Upper lobe of left lung (tissue), 6 donors: Measurements from ENCODE around the gene LRRC74B. TPM values are rescaled to one million over a fixed set of nuclear protein-coding genes. Genes with fewer than 3 reads are reported as not detected.

ENCODE experiments used
- ATAC-seq, 2 donors: fragments of 200-7000 bp; cut with Tn5 transposase; one replicate each; pipeline ENCODE4 v1.9.1; 2022; ENCODE audit warnings: mild to moderate bottlenecking in 2 of 2, moderate library complexity in 2 of 2; ENCODE audit not compliant: low FRiP score in 2 of 2
- DNase-seq, 2 donors: peaks; one replicate each; pipeline ENCODE4 v3.0.0-alpha.2; 2019 to 2020
- H3K27ac ChIP-seq, 4 donors: fragments of 200-600 bp; sonication (generic); one replicate each; pipeline ENCODE4 v1.5.1; 2016 to 2019
- H3K27me3 ChIP-seq, 4 donors: fragments of 200-600 bp; sonication (generic); one replicate each; pipeline ENCODE4 v1.5.1; 2017 to 2019
- H3K36me3 ChIP-seq, 4 donors: fragments of 200-600 bp; sonication (generic); one replicate each; pipeline ENCODE4 v1.5.1; 2016 to 2019
- H3K4me1 ChIP-seq, 4 donors: fragments of 200-600 bp; sonication (generic); one replicate each; pipeline ENCODE4 v1.5.1; 2018 to 2019
- H3K4me3 ChIP-seq, 4 donors: fragments of 200-600 bp; sonication (generic); one replicate each; pipeline ENCODE4 v1.5.1; 2017 to 2019; ENCODE audit warnings: mild to moderate bottlenecking in 2 of 4, moderate library complexity in 1 of 4
- H3K9me3 ChIP-seq, 4 donors: fragments of 200-600 bp; sonication (generic); one replicate each; pipeline ENCODE4 v1.5.1; 2018 to 2019
- CTCF ChIP-seq, 6 experiments: fragments of 450-650 bp in 4 of 6; fragments of 200-600 bp in 2 of 6; sonication (generic) in 2 of 6; IDR thresholded peaks; one replicate each; pipeline ENCODE4 v1.5.1; 2016 to 2019; ENCODE audit warnings: antibody characterized with exemption in 6 of 6
- EP300 ChIP-seq, 4 donors: sonication (generic); formaldehyde crosslinking; IDR thresholded peaks; one replicate each; pipeline ENCODE4 v1.5.1; 2017; ENCODE audit warnings: antibody characterized with exemption in 4 of 4, control low read depth in 2 of 4
- POLR2A ChIP-seq, 4 donors: fragments of 450-650 bp; IDR thresholded peaks; one replicate each; pipeline ENCODE4 v1.5.1; 2016 to 2017; ENCODE audit warnings: antibody characterized with exemption in 4 of 4, mild to moderate bottlenecking in 2 of 4
- POLR2AphosphoS5 ChIP-seq, 2 donors: sonication (generic); formaldehyde crosslinking; IDR thresholded peaks; one replicate each; pipeline ENCODE4 v1.5.1; 2017; ENCODE audit warnings: antibody characterized with exemption in 2 of 2
- WGBS, 2 donors: methylation state at CpG; one replicate each; pipeline ENCODE4 v1.1.5; 2017 to 2018; 5-methylcytosine and 5-hydroxymethylcytosine counted together
- total RNA-seq, 6 donors: library from RNA; depleted of rRNA in 4 of 6; stranded (reverse); fragments of >200 nt in 4 of 6; gene quantifications; one replicate each; pipeline versions ENCODE4 v1.1.0 to v1.2.1, GENCODE V29; 2016 to 2021
- donor health status: DM: no; HTN: no; CAD: no; lungs with moderate emphysema.
- donor health status: DM: no; HTN: yes; CAD: no; lungs with severe emphysema.

LRRC74B gene
- total RNA-seq, 6 donors from 2014 or later, result 0.14 to 6.6 (median 3.2) TPM

DNA sequence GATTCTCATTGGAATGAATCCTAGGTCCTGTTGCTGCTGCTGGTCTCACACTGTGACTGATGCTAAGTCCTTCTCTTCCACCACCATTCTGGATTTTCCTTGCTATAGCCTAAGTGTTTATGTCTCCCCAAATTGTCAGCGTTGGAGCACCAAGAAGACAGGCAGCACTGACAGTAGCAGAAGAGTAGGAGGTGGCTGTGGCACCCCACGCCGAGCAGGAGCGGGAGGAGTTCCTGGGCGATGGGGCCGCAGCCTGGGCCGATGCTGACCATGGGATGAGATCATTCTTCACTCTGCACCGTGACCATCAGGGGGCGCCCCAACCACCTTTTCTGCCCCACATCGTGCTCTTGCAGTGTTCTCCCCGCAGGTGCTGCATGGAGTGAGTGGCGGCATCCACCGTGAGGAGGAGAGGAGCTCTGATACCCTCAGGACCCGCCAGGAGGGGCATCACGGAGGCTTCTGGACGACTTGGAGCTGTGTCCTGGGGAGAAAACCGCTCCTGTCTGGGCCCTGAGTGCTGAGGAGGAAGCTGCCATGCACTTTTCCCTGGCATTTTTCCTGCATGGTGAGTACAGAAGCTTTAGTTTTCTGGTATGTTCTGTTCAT, 57.0 kb downstream of the LRRC74B start:
- no peaks in the 10 kb centered on the region for H3K9me3 ChIP-seq
- ATAC-seq, result peak; percentile 91 to 92
- 1% methylated on average over 10 to 17 of the region's 17 CpGs for WGBS, 2 donors
- no peak overlapping the region for H3K27ac ChIP-seq
- H3K4me3 ChIP-seq, result no peak overlapping the region
- H3K4me1 ChIP-seq, result peaks cover 0 to 7% (median 4%) of the 10 kb centered on the region in 4 donors
- DNase-seq, result peak; percentile 54 to 82
- H3K36me3 ChIP-seq, result no peaks in the 10 kb centered on the region
- TF ChIP-seq EP300 (IDR thresholded peaks at IDR 0.05) (no peak), CTCF (IDR thresholded peaks at IDR 0.05) (peak; percentile 68 to 78 (median 72)), POLR2AphosphoS5 (IDR thresholded peaks at IDR 0.05) (no peak)
- H3K27me3 ChIP-seq, result no peaks in the 10 kb centered on the region

DNA sequence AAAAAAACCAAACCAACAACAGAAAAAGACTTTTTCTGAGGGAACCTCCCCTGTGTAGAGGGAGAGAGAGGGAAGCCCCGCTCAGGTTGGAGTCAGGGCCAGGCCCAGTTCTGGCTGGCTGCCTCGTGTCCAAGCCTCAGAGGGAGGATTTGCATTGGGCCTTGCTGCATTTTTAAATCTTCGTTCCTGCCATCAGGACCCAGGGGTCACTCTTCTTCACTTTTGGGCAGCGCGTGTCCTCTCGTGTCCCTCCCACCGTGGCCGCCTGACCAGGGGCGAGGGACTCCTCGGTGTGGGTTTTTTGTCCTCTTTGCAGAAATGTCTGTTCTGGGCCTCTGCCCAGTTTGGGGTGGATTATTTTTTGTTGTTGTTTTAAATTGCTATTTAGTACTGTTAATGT, 57.9 kb downstream of the LRRC74B start:
- Histone ChIP-seq H3K27ac (no peak overlapping the region), H3K27me3 (no peaks in the 10 kb centered on the region), H3K9me3 (no peaks in the 10 kb centered on the region), H3K36me3 (no peaks in the 10 kb centered on the region), H3K4me3 (no peak overlapping the region), H3K4me1 (peaks cover 0 to 7% (median 4%) of the 10 kb centered on the region in 4 donors)
- peak in 1 of 2 donors; percentile 43 for DNase-seq
- no peak for TF ChIP-seq EP300 (IDR thresholded peaks at IDR 0.05)
- ATAC-seq, result no peak
- 91 to 94% methylated on average over 10 of the region's 10 CpGs for WGBS, 2 donors

DNA sequence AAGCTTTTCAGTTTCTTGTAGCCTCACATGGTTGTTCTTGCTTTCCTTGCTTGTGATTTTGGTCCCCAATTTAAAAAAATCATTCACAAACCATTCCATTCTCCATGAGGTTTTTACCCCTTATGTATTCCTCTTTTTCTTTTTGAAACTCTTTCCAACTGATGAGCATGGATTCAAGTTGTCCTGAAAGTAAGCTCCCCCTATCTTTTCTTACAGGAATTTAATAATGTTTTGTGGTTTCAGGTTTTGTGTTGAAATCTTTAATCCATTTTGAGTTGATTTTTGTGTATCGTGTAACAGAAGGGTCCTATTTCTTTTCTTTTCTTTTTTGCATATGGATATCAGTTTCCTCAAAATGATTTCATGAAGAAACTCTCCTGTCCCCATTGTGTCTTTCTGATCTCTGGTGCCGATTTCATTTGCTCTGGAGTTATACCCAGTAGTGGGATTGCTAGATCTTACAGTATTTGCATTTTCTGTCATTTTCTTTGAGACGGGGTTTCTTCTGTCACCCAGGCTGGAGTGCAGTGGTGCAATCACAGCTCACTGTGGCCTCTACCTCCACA, 58.5 kb downstream of the LRRC74B start:
- no peak for ATAC-seq
- Histone ChIP-seq H3K4me1 (peaks cover 0 to 7% (median 4%) of the 10 kb centered on the region in 4 donors), H3K27me3 (no peaks in the 10 kb centered on the region), H3K4me3 (no peak overlapping the region), H3K9me3 (no peaks in the 10 kb centered on the region), H3K27ac (no peak overlapping the region), H3K36me3 (no peaks in the 10 kb centered on the region)
- 84 to 91% methylated on average over 3 of the region's 3 CpGs for WGBS, 2 donors
- DNase-seq, result no peak
- TF ChIP-seq EP300 (IDR thresholded peaks at IDR 0.05) (no peak), POLR2A (IDR thresholded peaks at IDR 0.05) (no peak), POLR2AphosphoS5 (IDR thresholded peaks at IDR 0.05) (no peak), CTCF (IDR thresholded peaks at IDR 0.05) (no peak)

GRCh38 chr22:21105294-21105693, 59.5 kb downstream of the LRRC74B start:
- Histone ChIP-seq H3K9me3 (no peaks in the 10 kb centered on the region), H3K4me3 (no peak overlapping the region), H3K4me1 (peaks cover 0 to 7% (median 4%) of the 10 kb centered on the region in 4 donors), H3K36me3 (no peaks in the 10 kb centered on the region), H3K27me3 (no peaks in the 10 kb centered on the region), H3K27ac (no peak overlapping the region)
- TF ChIP-seq POLR2AphosphoS5 (IDR thresholded peaks at IDR 0.05) (no peak), EP300 (IDR thresholded peaks at IDR 0.05) (no peak), POLR2A (IDR thresholded peaks at IDR 0.05) (no peak), CTCF (IDR thresholded peaks at IDR 0.05) (no peak)
- 84 to 93% methylated on average over 2 of the region's 2 CpGs for WGBS, 2 donors
- ATAC-seq (no peak), DNase-seq (no peak)

GRCh38 chr22:21106000-21106399, 60.3 kb downstream of the LRRC74B start:
- Histone ChIP-seq H3K27me3 (no peaks in the 10 kb centered on the region), H3K9me3 (no peaks in the 10 kb centered on the region), H3K4me3 (no peak overlapping the region), H3K4me1 (peaks cover 0 to 7% (median 4%) of the 10 kb centered on the region in 4 donors), H3K36me3 (no peaks in the 10 kb centered on the region), H3K27ac (no peak overlapping the region)
- WGBS, 2 donors, result 71 to 79% methylated on average over 5 of the region's 5 CpGs
- no peak for ATAC-seq
- TF ChIP-seq POLR2AphosphoS5 (IDR thresholded peaks at IDR 0.05) (no peak), POLR2A (IDR thresholded peaks at IDR 0.05) (no peak), CTCF (IDR thresholded peaks at IDR 0.05) (no peak), EP300 (IDR thresholded peaks at IDR 0.05) (no peak)
- no peak for DNase-seq
